Heart right ventricle (tissue), 16 donors: ENCODE results near the gene ENDOV. TPM values are rescaled to one million over a fixed set of nuclear protein-coding genes. Genes with fewer than 3 reads are reported as not detected.

ENCODE experiments used
- ATAC-seq, 8 donors: fragments of 200-7000 bp; cut with Tn5 transposase; one replicate each; pipeline ENCODE4 v1.9.1; 2020; ENCODE audit warnings: mild to moderate bottlenecking in 8 of 8, moderate library complexity in 8 of 8, moderate number of reproducible peaks in 1 of 8
- DNase-seq, 2 donors: peaks; one replicate each; pipeline ENCODE4 v3.0.0-alpha.2; 2020
- H3K27ac ChIP-seq, 10 donors: fragments of 200-600 bp; sonication (generic) in 2 of 10; one replicate each; pipeline versions ENCODE4 v1.5.0 to v1.8.0; 2020 to 2022; ENCODE audit warnings: mild to moderate bottlenecking in 3 of 10
- H3K27me3 ChIP-seq, 7 donors: fragments of 200-600 bp; one replicate each; pipeline ENCODE4 v1.8.0; 2021 to 2022; ENCODE audit warnings: mild to moderate bottlenecking in 2 of 7
- H3K36me3 ChIP-seq, 9 donors: fragments of 200-600 bp; sonication (generic) in 1 of 9; one replicate each; pipeline versions ENCODE4 v1.5.0 to v1.8.0; 2020 to 2022; ENCODE audit warnings: mild to moderate bottlenecking in 2 of 9
- H3K4me1 ChIP-seq, 9 donors: fragments of 200-600 bp; sonication (generic) in 1 of 9; one replicate each; pipeline versions ENCODE4 v1.5.0 to v1.8.0; 2020 to 2022; ENCODE audit warnings: mild to moderate bottlenecking in 4 of 9
- H3K4me3 ChIP-seq, 10 donors: fragments of 200-600 bp; sonication (generic) in 2 of 10; one replicate each; pipeline versions ENCODE4 v1.5.0 to v1.8.0; 2020 to 2022; ENCODE audit warnings: mild to moderate bottlenecking in 7 of 10, moderate library complexity in 2 of 10
- H3K9me3 ChIP-seq, 11 donors: fragments of 200-600 bp in 10 of 11; sonication (generic) in 2 of 11; one replicate each; pipeline versions ENCODE4 v1.5.0 to v1.8.0; 2013 to 2022; ENCODE audit warnings: mild to moderate bottlenecking in 2 of 11, control low read depth in 1 of 11, moderate library complexity in 1 of 11
- CTCF ChIP-seq, 9 donors: fragments of 200-600 bp; sonication (generic) in 2 of 9; IDR thresholded peaks; one replicate each; pipeline versions ENCODE4 v1.5.0 to v1.8.0; 2021 to 2022; ENCODE audit warnings: antibody characterized with exemption in 9 of 9, mild to moderate bottlenecking in 5 of 9, moderate library complexity in 1 of 9
- WGBS, 2 donors: extraction: QIAGEN DNeasy Blood & Tissue Kit; methylation state at CpG; one replicate each; pipeline ENCODE4 v1.1.7; 2013; ENCODE audit warnings: inconsistent platforms in 1 of 2; 5-methylcytosine and 5-hydroxymethylcytosine counted together
- intact Hi-C, 10 donors: fragments of 100-400 bp; cut with DNase I; formaldehyde crosslinking; loops; one replicate each; pipeline versions ENCODE4 v1.11.1 to v1.14.2; 2022
- polyA plus RNA-seq, 2 donors: library from polyadenylated mRNA; stranded (reverse); fragments of 200-250 nt; gene quantifications; one replicate each; pipeline ENCODE4 v1.2.3, GENCODE V29; 2013
- total RNA-seq, 10 donors: library from RNA; stranded (reverse); fragmentation: NEBNext Ultra II Directional in 3 of 10; extraction: Animal tissue kit (Norgen Biotek cat#: 25700) in 3 of 10; gene quantifications; one replicate each; pipeline versions ENCODE4 v1.2.1 to v1.2.4, GENCODE V29; 2021 to 2023
- donor health status: Arrhythmogenic right ventricular cardiomyopathy.
- donor health status: ischemic (EF 13 %, LVEDD 7.1; RV severe dilation, severe dysfunction).
- donor health status: healthy with polysubstance abuse.
- donor health status: DM: no; HTN: yes; CAD: no.
- donor health status: DM: no; HTN: no; CAD: no.
- donor health status: ischemic (EF 25% LVEDD 6.9; RV normal size, moderate dysfunction).
- donor health status: ischemic (EF 25% LVEDD 5.7; RV mildly dilated, moderate dysfunction).
- donor health status: healthy.
- donor health status: DM: yes; HTN: yes; CAD: no.
- donor health status: Ischemic cardiomyopathy.
- donor health status: ischemic (EF 35%, LVEDD 5.7; RV mildly dilated, moderate dysfunction).
- donor health status: nonischemic (EF 11% LVEDD 7.7; RV severe dilation, severe dysfunction).
- donor health status: DM: yes; HTN: yes; CAD: no.
- donor health status: PGD.
- donor health status: ischemic (EF 29% LVEDD 5.4; RV normal size, mild dysfunction).
- donor health status: nonischemic (EF 23%, LVEDD 6.1; RV moderate dilation, normal function).

Gene ENDOV
- total and polyA plus RNA-seq, 12 donors = 7.7 to 19.9 (median 12.6) TPM

GRCh38 chr17:80466188-80466705 lies 51.3 kb downstream of the ENDOV start:
- no peak for DNase-seq
- no peak for ATAC-seq
- intact Hi-C loops = no loop called here

GRCh38 chr17:80468242-80468641 lies 53.3 kb downstream of the ENDOV start:
- no peak for TF ChIP-seq CTCF (IDR thresholded peaks at IDR 0.05)
- Histone ChIP-seq H3K9me3 (no peaks in the 10 kb centered on the region), H3K4me1 (no peaks in the 10 kb centered on the region), H3K4me3 (no peak overlapping the region), H3K36me3 (no peaks in the 10 kb centered on the region), H3K27ac (no peak overlapping the region), H3K27me3 (peaks cover 0 to 92% (median 84%) of the 10 kb centered on the region in 7 donors)
- intact Hi-C loops = no loop called here
- WGBS, 2 donors = 9 to 12% methylated on average over 16 of the region's 16 CpGs
- ATAC-seq = peak in 2 of 8 donors; percentile 30 to 36
- no peak for DNase-seq

More at GRCh38 chr17:80466188-80466705, 51.3 kb downstream of the ENDOV start:
- WGBS, 2 donors = 78 to 81% methylated on average over 15 of the region's 15 CpGs
- no peak for TF ChIP-seq CTCF (IDR thresholded peaks at IDR 0.05)
- Histone ChIP-seq H3K36me3 (no peaks in the 10 kb centered on the region), H3K4me1 (peaks cover 0 to 2% (median 0%) of the 10 kb centered on the region in 9 donors), H3K9me3 (no peaks in the 10 kb centered on the region), H3K27me3 (peaks cover 0 to 75% (median 64%) of the 10 kb centered on the region in 7 donors), H3K27ac (no peak overlapping the region), H3K4me3 (no peak overlapping the region)

- Histone ChIP-seq H3K36me3 (no peaks in the 10 kb centered on the region), H3K27ac (no peak overlapping the region), H3K27me3 (peaks cover 6 to 98% (median 87%) of the 10 kb centered on the region in 7 donors), H3K9me3 (no peaks in the 10 kb centered on the region), H3K4me3 (no peak overlapping the region), H3K4me1 (no peaks in the 10 kb centered on the region)
- ATAC-seq = no peak
- no peak for TF ChIP-seq CTCF (IDR thresholded peaks at IDR 0.05)
- 71 to 76% methylated on average over 28 of the region's 28 CpGs for WGBS, 2 donors
- intact Hi-C loops = no loop called here
- no peak for DNase-seq
Measured at GRCh38 chr17:80468781-80469493, 54.0 kb downstream of the ENDOV start.

- intact Hi-C loops = no loop called here
- Histone ChIP-seq H3K27me3 (peaks cover 8 to 99% (median 92%) of the 10 kb centered on the region in 7 donors), H3K36me3 (no peaks in the 10 kb centered on the region), H3K27ac (no peak overlapping the region), H3K4me1 (peaks cover 0 to 4% (median 0%) of the 10 kb centered on the region in 9 donors), H3K4me3 (no peak overlapping the region), H3K9me3 (no peaks in the 10 kb centered on the region)
- ATAC-seq (no peak), DNase-seq (no peak)
- 74 to 75% methylated on average over 11 of the region's 11 CpGs for WGBS, 2 donors
- TF ChIP-seq CTCF (IDR thresholded peaks at IDR 0.05) = no peak
Measured at GRCh38 chr17:80469667-80470066, 54.7 kb downstream of the ENDOV start.
